ENCODE data around the gene LSM7. TPM values are rescaled to one million over a fixed set of nuclear protein-coding genes. Genes with fewer than 3 reads are reported as not detected.

Gene LSM7
- total and polyA plus RNA-seq, 9 of the 15 experiments (the other 6 are each of a cell fraction or from before 2014, with no cell fraction given), result 40.5 to 690 (median 265) TPM

DNA sequence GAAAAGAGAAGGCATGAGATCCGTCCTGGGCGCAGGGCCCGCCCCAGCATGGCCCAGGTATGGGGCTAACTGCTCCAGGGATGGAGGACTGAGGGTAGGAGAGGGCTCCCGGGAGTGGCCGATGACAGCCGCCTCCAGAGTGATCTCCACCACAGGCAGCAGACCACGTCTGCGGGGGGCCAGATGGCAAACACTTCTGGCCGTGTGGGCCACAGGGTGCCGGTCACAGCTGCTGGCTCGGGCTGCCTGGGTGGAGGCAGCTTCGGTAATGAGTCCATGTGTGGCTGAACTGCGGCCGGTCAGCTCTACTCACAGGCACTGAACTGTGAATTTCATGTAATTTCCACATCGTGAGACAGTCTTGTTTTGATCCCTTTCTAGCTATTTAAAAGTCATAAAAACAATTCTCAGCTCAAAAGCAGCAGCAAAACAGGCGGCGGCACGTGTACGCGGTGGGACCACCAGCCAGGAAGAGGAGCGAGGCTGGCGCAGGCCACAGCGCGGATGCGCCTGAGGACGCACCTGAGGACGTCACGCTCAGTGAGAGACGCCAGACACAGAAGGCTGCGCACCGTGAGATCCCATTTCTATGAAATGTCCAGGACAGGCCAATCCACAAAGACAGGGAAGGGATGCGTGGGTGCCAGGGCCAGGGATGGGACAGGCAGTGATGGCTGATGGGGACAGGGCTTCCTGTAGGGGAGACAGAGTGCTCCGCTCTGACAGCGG lies 4.0 kb downstream of the LSM7 start:
- Histone ChIP-seq H3K27me3 (ENCODE audit: control insufficient read depth in 2 of 2, insufficient read depth in 2 of 2, low read length in 2 of 2) (no peaks in the 10 kb centered on the region), H3K79me2 (ENCODE audit: control insufficient read depth, insufficient read depth, low read length) (peaks cover 46% of the 10 kb centered on the region), H3K9me1 (ENCODE audit: control insufficient read depth, insufficient read depth, low read length) (no peaks in the 10 kb centered on the region), H3K4me3 (no peak overlapping the region), H3K9ac (ENCODE audit: insufficient read depth in 1 of 2, low read depth in 2 of 2, low read length in 2 of 2) (peak overlapping the region in 1 of 2 experiments; percentile 52; a peak in 1 of 4 replicates), H3K9me3 (replicated peaks; ENCODE audit: control insufficient read depth, insufficient read depth, low read depth, low read length) (no peaks in the 10 kb centered on the region), H4K20me1 (replicated peaks; ENCODE audit: control insufficient read depth, insufficient read depth, low read length) (no peaks in the 10 kb centered on the region), H3K27ac (ENCODE audit: extremely low read depth, low read depth, low read length) (no peak overlapping the region), H3K4me1 (replicated peaks in 1 of 2; ENCODE audit: control insufficient read depth in 2 of 2, insufficient read depth in 2 of 2, low read length in 2 of 2) (peaks cover 7 to 60% of the 10 kb centered on the region in 2 experiments; a peak in 4 of 5 replicates), H2AFZ (ENCODE audit: low read depth, low read length) (no peak overlapping the region), H3K36me3 (ENCODE audit: control insufficient read depth, insufficient read depth, low read length) (peaks cover 60% of the 10 kb centered on the region), H3K4me2 (ENCODE audit: insufficient read depth, low read length) (no peak overlapping the region)
- 95% methylated on average over 23 of the region's 34 CpGs for WGBS (ENCODE audit: insufficient coverage, low coverage, missing lambda C conversion rate)
- in situ Hi-C loops (cut with MboI) (no loop called here), intact Hi-C loops (cut with micrococcal nuclease) (loop anchor here (10.0 kb wide), 1 partner anchor 60 kb away; no protein-coding TSS in a partner anchor)
- POLR2A ChIA-PET, result no interaction called here
- CTCF ChIA-PET (ENCODE audit: low intra/inter-chr PET ratio), result no interaction called here
- ATAC-seq, result no peak
- no TSS peak for BruUV-seq (replicated peaks)
- DNase-seq (ENCODE audit: extremely low read depth in 1 of 4, low spot score in 3 of 4), result no peak
- TF ChIP-seq ILF3 (IDR thresholded peaks at IDR 0.05; ENCODE audit: borderline replicate concordance), result no peak
- TF ChIP-seq, protein P1, sequence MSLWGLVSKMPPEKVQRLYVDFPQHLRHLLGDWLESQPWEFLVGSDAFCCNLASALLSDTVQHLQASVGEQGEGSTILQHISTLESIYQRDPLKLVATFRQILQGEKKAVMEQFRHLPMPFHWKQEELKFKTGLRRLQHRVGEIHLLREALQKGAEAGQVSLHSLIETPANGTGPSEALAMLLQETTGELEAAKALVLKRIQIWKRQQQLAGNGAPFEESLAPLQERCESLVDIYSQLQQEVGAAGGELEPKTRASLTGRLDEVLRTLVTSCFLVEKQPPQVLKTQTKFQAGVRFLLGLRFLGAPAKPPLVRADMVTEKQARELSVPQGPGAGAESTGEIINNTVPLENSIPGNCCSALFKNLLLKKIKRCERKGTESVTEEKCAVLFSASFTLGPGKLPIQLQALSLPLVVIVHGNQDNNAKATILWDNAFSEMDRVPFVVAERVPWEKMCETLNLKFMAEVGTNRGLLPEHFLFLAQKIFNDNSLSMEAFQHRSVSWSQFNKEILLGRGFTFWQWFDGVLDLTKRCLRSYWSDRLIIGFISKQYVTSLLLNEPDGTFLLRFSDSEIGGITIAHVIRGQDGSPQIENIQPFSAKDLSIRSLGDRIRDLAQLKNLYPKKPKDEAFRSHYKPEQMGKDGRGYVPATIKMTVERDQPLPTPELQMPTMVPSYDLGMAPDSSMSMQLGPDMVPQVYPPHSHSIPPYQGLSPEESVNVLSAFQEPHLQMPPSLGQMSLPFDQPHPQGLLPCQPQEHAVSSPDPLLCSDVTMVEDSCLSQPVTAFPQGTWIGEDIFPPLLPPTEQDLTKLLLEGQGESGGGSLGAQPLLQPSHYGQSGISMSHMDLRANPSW (CRISPR knock-in tag; IDR thresholded peaks at IDR 0.05), result no peak
- TF ChIP-seq RBM22 (IDR thresholded peaks at IDR 0.05; ENCODE audit: low read depth, low read length, poor library complexity, severe bottlenecking), result no peak
- TF ChIP-seq RBFOX2 (IDR thresholded peaks at IDR 0.05; ENCODE audit: low read depth, low read length), result peak; percentile 34; the same call in 1 of the 2 replicates
- no peak for TF ChIP-seq POLR2AphosphoS5 (IDR thresholded peaks at IDR 0.05; ENCODE audit: control insufficient read depth, insufficient read depth, low read depth, low read length)
- no peak for TF ChIP-seq ARID1B (IDR thresholded peaks at IDR 0.05)
- TF ChIP-seq, protein P2, sequence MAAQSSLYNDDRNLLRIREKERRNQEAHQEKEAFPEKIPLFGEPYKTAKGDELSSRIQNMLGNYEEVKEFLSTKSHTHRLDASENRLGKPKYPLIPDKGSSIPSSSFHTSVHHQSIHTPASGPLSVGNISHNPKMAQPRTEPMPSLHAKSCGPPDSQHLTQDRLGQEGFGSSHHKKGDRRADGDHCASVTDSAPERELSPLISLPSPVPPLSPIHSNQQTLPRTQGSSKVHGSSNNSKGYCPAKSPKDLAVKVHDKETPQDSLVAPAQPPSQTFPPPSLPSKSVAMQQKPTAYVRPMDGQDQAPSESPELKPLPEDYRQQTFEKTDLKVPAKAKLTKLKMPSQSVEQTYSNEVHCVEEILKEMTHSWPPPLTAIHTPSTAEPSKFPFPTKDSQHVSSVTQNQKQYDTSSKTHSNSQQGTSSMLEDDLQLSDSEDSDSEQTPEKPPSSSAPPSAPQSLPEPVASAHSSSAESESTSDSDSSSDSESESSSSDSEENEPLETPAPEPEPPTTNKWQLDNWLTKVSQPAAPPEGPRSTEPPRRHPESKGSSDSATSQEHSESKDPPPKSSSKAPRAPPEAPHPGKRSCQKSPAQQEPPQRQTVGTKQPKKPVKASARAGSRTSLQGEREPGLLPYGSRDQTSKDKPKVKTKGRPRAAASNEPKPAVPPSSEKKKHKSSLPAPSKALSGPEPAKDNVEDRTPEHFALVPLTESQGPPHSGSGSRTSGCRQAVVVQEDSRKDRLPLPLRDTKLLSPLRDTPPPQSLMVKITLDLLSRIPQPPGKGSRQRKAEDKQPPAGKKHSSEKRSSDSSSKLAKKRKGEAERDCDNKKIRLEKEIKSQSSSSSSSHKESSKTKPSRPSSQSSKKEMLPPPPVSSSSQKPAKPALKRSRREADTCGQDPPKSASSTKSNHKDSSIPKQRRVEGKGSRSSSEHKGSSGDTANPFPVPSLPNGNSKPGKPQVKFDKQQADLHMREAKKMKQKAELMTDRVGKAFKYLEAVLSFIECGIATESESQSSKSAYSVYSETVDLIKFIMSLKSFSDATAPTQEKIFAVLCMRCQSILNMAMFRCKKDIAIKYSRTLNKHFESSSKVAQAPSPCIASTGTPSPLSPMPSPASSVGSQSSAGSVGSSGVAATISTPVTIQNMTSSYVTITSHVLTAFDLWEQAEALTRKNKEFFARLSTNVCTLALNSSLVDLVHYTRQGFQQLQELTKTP (IDR thresholded peaks at IDR 0.05; ENCODE audit: low read depth in 1 of 2, partially characterized antibody in 2 of 2), result no peak
- no peak for TF ChIP-seq PTTG1 (tag; IDR thresholded peaks at IDR 0.05; ENCODE audit: low read depth)
- no peak for FAIRE-seq

Measured in K562 (cell line).